Measurements from ENCODE around the gene TMEM97.

The TMEM97 gene

DNA sequence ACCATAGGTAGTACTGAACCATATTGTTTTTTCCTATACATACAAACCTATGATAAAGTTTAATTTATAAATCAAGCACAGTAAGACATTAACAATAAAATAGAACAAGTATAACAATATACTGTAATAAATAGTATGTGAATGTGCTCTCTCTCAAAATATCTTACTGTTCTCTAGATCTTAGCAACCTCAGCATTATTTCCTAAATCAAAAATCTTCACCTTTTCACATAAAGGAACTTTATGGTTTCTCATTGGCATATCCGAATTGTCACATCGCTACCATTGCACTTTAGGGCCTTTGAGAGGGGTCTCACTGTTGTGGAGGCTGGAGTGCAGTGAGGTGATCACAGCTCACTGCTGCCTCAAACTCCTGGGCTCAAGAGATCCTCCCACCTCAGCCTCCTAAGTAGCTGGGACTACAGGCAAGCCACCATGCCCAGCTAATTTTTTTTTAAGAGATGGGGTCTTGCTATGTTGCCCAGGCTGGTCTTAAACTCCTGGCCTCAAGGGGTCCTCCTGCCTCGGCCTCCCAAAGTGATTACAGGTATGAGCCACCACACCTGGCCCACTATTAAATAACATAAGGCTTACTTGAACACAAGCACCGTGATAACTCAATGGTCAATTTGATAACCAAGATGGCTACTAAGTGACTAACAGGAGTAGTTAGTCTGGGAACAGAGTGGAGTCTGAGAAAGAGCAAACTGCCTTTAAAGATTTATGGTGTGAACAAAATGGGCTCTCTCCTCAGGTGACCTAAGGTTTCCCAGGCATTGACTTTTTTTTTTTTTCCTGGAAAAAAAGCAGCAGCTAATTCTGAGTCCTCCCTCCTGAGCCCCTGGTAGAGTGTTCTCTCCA lies 2.9 kb upstream of the TMEM97 start:
- Histone ChIP-seq H3K4me3 (no peak overlapping the region), H3K27ac (no peak overlapping the region)

DNA sequence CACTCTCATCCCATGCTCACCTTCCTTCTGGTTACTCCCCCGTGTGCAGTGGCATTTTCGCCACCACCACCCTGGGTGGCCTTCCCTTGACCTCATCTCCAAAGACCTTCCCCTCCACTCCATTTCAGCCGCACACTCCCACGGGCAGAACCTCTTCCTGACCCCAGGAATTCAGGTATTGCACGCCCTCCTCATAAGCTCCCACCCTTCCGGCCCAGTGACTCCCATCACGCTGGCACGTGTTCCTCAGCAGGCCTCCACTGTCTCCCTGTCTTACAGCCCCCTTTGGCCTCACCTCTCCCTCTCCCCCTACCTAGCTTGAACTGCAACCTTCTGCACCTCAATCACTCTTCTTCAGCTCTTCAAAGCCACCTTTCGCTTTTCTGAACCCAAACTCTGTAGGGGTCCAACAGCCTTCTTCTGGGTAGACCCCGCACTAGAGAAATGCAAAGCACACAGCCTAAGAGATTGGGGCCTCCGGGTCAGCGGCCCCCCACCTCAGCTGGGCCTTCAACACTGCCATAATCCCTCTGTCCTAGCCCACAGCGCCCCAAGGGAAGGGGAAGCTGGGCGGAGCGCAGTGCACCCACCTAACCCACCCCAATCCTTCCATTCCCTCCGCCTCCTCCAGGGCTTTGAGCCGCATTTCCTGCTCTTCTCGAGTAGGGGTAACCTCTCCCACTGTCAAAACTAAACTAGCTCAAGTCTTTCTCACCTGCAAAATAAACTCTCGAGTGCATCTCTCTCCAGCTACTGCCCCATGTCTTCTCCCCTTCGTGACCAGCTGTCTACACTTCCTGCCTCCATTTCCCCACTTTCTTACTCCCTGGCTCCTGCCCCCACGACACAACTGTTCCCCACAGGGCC lies 1.7 kb upstream of the TMEM97 start:
- no peak overlapping the region for H3K4me3 ChIP-seq
- no peak overlapping the region for H3K27ac ChIP-seq

DNA sequence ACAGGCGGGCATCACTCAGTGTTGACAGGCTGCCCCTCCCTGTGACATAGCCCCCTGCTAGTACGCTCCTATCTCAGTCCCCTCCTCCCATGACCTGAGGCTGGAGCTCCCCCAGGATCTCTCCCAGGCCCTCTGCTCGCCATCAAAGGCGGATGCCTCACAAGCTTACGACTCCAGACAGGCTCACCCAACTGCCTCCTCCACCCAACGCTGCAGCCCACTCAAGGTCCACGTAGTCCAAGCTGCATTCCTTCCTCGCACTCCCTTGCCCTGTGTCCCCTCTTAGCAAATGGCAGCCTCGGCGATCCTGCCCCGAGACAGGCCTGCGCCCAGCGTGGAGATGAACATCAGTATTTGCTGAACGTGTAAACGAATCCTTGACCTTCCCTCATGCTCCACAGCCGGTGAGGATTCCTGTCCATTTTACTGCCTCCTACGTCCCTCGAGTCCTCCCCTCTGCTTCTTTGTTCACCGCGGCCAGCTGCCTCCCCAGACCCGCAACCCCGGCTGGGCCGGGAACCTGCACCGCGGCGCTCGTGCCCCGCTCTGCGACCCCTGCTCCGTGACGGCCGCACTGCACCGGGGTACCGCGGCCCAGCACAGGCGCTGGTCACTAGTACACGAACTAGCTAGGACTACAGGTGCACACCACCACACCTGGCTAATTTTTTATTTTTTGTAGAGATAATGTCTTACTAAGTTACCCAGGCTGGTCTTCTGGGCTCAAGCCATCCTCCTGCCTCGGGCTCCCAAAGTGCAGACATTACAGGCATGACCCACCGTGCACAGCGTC lies 838 bp upstream of the TMEM97 start:
- Histone ChIP-seq H3K27ac (peak overlapping the region in 4 of 21 experiments; percentile 5 to 75 (median 54)), H3K4me3 (peak overlapping the region; percentile 51 to 72 (median 64))

DNA sequence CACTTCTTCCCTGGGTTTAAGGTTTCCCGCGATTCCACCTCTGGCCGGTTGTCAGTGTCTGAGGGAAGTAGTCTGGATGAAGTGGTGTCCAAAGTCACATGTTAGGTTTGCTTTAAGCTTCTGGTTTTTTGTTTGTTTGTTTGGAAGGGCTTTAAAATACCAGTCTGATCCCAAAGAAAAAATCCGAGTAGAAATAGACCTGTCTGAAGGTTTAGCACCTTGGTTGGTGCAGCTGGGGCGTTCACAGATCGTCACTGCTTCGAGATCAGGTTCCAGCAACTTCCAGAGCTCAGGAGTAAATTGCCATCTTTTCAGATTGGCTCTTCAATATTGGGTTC lies 567 bp downstream of the TMEM97 start:
- H3K4me3 ChIP-seq: peak overlapping the region; percentile 51 to 72 (median 64)
- peak overlapping the region in 15 of 21 experiments; percentile 22 to 80 (median 60) for H3K27ac ChIP-seq

DNA sequence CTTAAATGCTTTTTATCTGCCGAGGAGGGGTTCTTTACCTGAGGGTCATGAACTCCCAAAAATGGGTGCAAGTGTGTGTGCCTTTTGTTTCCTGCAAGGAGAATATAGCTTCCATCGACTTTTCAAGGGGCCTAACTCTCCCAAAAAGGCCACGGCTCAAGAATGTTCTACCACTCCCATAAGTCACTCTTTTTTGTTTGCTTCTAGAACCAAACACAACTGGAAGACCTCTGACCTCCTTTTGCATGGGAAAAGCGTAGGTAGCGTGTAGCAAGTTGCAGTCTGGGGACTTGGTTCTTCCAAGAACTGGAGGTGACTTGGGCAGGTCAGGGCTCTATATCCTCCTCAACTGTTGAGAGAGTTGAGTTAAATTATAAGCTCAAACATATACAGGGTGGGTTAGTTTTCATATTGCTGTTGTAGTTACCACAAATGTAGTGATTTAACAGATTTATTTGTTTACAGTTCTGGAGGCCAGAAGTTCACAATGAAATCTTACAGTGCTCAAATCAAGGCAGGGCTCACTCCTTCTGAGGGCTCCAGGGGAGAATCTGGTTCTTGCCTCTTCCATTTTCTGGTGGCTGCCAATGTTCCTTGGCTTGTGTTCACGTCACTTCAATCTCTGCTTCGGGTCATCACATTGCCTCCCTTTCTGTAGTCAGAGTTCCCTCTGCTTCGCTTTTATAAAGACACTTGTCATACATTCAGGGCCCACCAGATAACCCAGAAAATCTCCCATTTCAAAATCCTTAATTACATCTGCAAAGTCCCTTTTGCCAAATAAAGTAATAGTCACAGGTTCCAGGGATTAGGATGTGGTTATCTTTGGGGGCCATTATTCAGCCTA lies 1.4 kb downstream of the TMEM97 start:
- peak overlapping the region in 1 of 7 experiments; percentile 67 for H3K4me3 ChIP-seq
- H3K27ac ChIP-seq: peak overlapping the region in 2 of 21 experiments; percentile 29 to 71

DNA sequence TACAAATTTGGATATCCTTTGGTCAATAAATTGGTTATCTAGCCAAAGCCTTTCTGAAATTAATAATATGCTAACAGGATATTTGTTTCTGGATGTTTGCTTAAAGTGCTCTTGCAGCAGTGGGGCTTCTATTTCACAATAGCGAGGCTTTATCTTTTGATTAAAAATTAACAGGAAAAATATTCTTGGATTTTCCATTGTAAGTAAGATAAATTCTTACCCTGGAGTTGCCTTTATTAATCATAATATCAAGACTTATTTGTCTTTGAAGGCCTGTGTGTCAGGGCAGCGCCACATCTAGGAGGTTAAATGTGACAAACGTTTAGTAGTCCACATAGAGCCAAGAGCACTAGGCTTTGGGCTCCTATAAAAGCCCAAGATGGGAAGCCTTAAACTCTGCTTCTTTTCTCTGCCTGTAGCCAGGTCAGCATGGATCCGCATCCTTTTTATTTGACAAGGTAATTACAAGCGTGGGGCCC lies 5.3 kb downstream of the TMEM97 start:
- H3K4me3 ChIP-seq: no peak overlapping the region
- no peak overlapping the region for H3K27ac ChIP-seq

DNA sequence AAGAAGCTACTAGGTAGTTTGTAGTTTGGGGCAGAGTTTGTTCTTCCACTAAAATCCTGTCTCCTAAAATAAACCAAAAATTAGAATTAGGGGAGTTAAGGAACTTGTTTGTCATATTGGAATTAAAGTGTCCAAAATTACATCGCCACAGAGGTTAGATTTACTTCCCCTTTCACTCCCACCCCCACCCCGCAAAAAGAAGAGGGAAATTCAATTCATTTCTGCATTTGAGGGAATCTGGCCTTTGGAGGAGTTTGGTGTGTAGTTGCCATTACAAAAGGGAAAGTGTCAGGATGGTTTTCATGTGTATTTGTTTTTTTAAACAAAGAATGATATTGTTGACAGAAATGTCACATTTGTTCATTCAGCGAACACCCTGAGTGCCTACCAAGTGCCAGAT lies 5.8 kb downstream of the TMEM97 start:
- no peak overlapping the region for H3K27ac ChIP-seq
- no peak overlapping the region for H3K4me3 ChIP-seq

DNA sequence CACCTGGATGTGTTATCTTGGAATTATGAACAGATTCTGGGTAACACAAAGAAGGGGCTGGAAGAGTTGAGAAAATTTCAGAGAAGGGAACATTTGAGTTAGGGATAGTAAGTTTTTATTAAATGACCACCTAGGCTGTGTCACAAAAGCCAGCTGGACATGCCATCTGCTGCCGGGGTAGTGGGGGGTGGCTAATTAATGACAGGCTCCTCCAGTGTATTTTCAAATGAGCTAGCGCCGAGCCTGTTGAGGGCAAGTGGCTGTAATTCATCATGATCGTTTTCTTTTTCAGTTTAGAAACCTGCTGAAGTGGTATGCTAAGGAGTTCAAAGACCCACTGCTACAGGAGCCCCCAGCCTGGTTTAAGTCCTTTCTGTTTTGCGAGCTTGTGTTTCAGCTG lies 6.2 kb downstream of the TMEM97 start:
- Histone ChIP-seq H3K4me3 (no peak overlapping the region), H3K27ac (no peak overlapping the region)

DNA sequence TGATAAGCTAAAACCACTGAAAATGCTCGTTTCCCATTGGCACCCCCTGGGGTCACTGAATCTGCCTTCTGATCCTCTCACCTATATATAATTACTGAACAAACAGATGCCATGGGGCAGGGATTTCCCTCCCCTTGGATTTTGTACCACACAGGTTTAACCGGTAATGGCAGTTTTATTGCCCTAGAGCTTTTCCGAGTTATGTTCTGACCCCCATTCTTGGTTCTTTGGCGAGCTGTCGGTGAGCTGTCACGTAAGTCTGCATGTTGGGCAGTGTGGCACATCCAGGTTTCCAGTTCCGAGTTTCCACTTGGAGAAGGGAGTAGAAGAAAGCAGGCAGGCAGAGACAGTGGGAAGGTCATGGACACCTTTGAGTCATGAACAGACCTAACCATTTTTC lies 7.1 kb downstream of the TMEM97 start:
- H3K27ac ChIP-seq: no peak overlapping the region
- no peak overlapping the region for H3K4me3 ChIP-seq

DNA sequence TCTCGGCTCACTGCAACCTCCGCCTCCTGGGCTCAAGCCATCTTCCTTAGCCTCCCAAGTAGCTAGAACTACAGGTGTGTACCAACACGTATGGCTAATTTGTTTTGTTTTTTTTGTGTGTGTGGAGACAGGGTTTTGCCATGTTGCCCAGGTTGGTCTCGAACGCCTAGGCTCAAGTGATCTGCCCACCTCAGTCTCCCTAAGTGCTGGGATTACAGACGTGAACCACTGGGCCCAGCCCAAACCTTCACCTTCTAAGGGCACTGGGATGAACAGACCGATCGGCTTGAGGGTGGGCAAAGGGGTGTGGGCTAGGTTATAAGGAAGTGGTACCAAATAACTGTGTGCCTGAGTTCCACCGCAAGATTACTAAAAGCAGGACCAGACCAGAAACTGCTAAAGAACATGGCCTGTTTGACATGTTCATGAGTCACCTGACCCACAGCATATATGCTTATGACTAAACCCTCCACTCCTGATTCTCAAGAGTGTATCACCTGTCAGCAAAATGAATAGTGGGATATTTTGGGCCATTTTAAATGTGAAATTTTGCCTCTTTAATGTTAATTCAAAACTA lies 8.1 kb downstream of the TMEM97 start:
- Histone ChIP-seq H3K4me3 (no peak overlapping the region), H3K27ac (no peak overlapping the region)

DNA sequence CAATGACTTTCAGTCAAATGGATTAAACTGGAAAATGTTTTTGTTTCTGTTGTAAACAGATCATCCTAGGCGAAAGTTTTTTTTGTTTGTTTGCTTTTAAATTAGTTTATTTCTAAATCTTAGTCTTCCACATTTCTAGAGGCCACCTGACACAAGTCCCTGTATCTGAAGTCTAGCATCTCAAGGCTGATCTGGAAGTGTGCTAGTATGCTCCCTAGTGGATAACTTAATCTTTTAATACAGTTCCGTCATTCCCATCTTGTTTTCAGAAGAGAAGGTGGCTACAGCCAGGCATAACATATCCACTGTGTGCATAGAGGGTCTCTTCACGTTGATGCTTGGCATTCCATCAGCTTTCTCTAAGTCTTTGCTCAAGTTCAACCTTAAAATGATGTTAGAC lies 8.7 kb downstream of the TMEM97 start:
- Histone ChIP-seq H3K27ac (no peak overlapping the region), H3K4me3 (no peak overlapping the region)

DNA sequence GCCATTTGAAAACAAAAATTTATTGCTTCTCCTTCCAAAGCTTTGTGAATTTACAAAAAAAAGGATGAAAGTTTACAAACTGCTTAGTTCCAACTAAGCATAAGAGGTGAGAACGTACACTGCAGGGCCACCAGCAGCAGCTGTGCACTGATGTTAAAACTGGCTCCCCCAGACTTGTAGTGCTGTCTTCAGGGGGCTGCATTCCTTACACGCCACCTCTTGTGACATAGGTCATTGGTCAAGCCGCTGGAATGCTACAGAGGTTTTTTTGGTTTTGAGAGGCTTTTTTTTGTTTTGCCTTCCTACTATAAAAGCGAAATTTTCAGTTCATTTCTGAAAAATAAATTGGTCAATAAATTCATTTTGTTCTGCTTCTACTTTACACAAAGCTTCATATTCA lies 9.3 kb downstream of the TMEM97 start:
- Histone ChIP-seq H3K27ac (no peak overlapping the region), H3K4me3 (no peak overlapping the region)

DNA sequence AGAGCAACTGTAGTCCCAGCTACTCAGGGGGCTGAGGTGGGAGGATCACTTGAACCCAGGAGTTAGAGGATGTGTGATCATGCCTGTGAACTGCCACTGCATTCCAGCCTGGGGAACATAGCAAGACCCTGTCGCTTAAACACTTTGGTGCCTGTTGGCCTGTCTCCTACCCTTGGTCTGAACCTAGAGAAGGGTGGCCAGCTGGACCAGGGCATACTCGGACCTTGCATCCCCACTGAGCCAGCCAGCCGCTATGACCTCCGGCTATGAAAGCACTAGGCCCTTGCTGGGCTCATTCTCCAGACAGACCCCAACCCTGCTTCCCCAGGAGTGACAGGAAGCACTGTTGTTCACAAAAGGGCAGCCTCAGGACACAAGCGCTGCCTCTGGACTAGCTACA lies 11.7 kb downstream of the TMEM97 start:
- Histone ChIP-seq H3K4me3 (no peak overlapping the region), H3K27ac (no peak overlapping the region)

DNA sequence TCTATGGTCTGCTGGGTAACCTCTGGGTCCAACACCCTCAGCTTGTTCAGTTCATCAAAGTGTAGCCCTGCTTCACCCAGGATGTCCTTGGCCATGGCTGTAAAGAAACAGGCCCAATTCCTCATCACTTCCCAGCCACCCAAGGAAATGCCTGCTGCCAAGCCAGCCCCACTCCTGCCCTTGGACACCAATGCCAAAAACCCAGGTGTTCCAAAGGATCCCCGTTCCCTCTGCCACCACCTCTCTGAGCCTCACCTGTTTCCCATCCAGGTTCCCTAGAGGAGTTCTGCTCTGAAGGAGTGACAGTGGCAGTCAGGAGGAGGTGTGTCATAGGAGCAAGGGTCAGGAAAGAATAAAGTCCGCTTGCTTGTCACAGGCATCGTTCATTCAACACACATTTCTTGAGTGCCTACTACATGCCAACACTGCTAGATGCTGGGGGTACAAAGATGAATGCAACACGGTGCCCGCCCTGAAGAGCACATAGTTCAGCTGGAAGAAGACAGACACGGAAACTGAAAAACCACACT lies 13.0 kb downstream of the TMEM97 start:
- no peak overlapping the region for H3K27ac ChIP-seq
- H3K4me3 ChIP-seq: no peak overlapping the region

DNA sequence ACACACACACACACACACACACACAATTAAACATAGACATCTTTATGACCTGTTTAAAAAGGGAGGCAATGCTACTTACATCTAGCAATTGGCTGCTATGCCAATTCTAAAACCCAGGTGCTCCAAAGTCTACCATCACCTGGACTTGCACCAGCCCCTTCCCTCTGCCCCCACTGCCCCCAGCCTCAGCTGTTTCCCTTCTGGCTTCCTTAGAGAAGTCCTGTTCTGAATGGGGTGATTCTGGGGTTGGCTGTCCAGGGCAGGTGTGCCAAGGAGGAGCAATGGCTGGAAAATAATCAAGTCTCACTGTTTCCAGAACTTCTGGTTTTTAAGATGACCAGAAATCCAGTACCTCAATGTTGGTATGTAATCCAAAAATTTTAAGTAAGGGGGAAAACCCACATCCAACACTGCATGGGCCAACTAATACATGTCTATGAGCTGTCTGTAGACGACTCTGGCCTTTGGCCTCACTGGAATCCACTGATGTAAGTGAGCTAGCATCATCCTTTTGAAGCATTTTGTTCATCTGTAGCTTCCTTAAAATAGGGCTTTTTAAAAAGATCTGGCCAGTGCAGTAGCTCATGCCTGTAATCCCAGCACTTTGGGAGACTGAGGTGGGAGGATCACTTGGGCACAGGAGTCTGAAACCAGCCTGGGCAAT lies 14.2 kb downstream of the TMEM97 start:
- peak overlapping the region in 1 of 21 experiments; percentile 17 for H3K27ac ChIP-seq

DNA sequence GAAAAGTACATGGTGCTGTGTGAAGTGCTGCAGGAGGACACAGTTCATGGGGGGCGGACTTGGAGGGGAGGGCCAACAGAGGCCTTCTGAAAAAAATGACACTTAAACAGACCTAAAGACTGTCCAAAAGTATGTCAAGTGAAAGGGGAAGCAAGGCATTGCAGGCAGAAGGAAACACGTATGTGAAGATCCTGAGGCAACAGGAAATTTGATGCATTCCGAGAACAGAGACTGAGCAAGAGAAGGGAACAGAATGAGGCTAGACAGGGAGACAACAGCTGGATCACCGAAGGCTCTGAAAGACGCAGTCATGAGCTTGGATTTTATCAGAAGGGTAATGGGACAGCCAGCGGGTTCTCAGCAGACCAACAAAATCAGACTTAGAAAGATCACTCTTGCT lies 15.2 kb downstream of the TMEM97 start:
- Histone ChIP-seq H3K4me3 (peak overlapping the region; percentile 79 to 99 (median 93)), H3K27ac (peak overlapping the region in 10 of 21 experiments; percentile 91 to 99 (median 96))

More for the DNA sequence above, 14.2 kb downstream of the TMEM97 start:
- H3K4me3 ChIP-seq: no peak overlapping the region

DNA sequence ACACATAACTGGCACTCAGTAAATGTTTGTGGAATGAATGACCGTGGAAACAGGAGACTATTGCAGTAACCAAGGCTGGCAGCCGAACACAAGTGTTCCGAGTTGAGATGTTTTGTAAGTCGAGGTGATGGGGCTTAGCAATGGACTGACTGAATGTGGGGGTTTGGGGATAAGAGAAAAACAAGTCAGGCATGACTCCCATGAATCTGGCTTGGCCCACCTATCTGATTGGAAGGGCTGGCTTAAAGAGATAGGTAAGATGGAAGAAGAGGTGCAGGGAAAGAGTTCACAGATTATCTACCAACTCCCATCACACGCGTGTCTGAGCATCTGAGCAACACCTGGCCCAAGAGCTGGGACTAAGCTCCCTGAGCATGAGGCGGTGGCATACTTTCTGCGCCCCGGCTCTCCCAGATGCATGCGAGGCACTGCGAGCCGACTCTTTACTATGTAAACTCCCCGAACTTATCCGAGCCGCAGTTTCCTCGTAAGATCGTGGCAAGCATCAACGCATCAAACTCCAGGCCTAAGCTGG lies 15.7 kb downstream of the TMEM97 start:
- H3K27ac ChIP-seq: peak overlapping the region; percentile 17 to 99 (median 95)
- peak overlapping the region; percentile 79 to 99 (median 93) for H3K4me3 ChIP-seq
